ENCODE data around the gene NTNG1. TPM values are rescaled to one million over a fixed set of nuclear protein-coding genes. Genes with fewer than 3 reads are reported as not detected.
A peak's percentile ranks its signal among the peaks of the same experiment; 100 is the strongest.

Gene NTNG1
- total and polyA plus RNA-seq, 11 donors, result 4.6 TPM; not detected in 10

GRCh38 chr1:107474877-107475612 lies 334.2 kb downstream of the NTNG1 start:
- 33 to 51% (median 41%) methylated on average over 1 of the region's 1 CpG for WGBS, 4 donors
- H3K36me3 ChIP-seq, result no peaks in the 10 kb centered on the region
- TF ChIP-seq, protein P1, sequence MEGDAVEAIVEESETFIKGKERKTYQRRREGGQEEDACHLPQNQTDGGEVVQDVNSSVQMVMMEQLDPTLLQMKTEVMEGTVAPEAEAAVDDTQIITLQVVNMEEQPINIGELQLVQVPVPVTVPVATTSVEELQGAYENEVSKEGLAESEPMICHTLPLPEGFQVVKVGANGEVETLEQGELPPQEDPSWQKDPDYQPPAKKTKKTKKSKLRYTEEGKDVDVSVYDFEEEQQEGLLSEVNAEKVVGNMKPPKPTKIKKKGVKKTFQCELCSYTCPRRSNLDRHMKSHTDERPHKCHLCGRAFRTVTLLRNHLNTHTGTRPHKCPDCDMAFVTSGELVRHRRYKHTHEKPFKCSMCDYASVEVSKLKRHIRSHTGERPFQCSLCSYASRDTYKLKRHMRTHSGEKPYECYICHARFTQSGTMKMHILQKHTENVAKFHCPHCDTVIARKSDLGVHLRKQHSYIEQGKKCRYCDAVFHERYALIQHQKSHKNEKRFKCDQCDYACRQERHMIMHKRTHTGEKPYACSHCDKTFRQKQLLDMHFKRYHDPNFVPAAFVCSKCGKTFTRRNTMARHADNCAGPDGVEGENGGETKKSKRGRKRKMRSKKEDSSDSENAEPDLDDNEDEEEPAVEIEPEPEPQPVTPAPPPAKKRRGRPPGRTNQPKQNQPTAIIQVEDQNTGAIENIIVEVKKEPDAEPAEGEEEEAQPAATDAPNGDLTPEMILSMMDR (IDR thresholded peaks at IDR 0.05), result no peak
- no peak for TF ChIP-seq POLR2A (IDR thresholded peaks at IDR 0.05)
- ATAC-seq (no peak), DNase-seq (no peak)
- H3K4me1 ChIP-seq, result no peaks in the 10 kb centered on the region
- no peak overlapping the region for H3K27ac ChIP-seq
- no peak overlapping the region for H3K4me3 ChIP-seq
- peaks cover 0 to 21% (median 8%) of the 10 kb centered on the region in 9 donors for H3K27me3 ChIP-seq
- intact Hi-C loops (cut with DNase I), result no loop called here
- H3K9me3 ChIP-seq, result no peaks in the 10 kb centered on the region

DNA sequence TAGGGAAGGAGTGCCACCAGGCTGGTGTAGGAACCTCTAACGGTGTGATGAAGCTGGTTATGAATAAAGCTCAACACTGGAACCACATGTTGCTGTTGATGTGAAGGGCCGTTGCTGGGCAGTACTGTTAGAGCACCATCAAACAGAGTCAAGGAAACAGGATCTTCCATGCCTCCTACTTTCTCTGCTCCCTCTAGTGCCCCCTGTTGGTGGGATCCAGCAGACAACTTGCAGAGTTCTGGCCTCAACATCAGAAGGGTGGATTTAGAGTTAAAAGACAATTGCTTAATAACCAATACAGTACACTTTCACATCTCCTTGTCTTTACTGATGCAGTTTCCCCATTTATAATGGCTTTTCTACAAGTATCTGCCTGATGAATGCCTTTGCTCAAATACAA lies 336.4 kb downstream of the NTNG1 start:
- Histone ChIP-seq H3K27me3 (peaks cover 0 to 41% (median 20%) of the 10 kb centered on the region in 9 donors), H3K9me3 (no peaks in the 10 kb centered on the region), H3K27ac (no peak overlapping the region), H3K36me3 (no peaks in the 10 kb centered on the region), H3K4me1 (no peaks in the 10 kb centered on the region), H3K4me3 (no peak overlapping the region)
- WGBS, 4 donors, result 70 to 87% (median 79%) methylated on average over 2 of the region's 2 CpGs
- TF ChIP-seq, protein P1 (IDR thresholded peaks at IDR 0.05), result peak in 1 of 12 donors; percentile 15
- TF ChIP-seq POLR2A (IDR thresholded peaks at IDR 0.05), result no peak
- intact Hi-C loops (cut with DNase I), result no loop called here
- no peak for DNase-seq
- ATAC-seq, result no peak

DNA sequence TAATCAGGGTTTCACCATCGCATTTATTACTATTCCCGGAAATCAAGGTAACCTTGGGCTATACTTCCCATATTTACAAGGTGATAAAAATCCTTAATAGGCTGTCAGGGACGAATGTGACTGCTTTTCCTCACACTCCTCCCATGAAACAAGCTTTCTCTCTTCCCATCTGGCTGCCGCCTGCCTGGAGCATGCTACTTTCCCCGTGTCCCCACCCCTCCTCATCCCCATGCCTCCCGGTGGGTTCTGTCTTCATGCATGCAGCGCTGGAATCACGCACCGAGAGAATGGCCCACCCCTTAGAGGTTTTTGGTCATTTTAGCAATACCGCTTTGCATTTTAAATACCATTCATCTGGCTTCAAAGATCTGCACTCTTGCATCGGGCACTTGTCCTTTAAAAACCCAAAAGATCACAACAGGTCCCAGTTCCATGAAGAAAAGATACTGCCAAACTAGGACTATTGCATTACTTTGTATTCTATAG lies 339.1 kb downstream of the NTNG1 start:
- no peak for DNase-seq
- no peaks in the 10 kb centered on the region for H3K36me3 ChIP-seq
- H3K9me3 ChIP-seq, result no peaks in the 10 kb centered on the region
- peaks cover 0 to 44% (median 20%) of the 10 kb centered on the region in 9 donors for H3K27me3 ChIP-seq
- WGBS, 4 donors, result 44 to 67% (median 58%) methylated on average over 11 of the region's 11 CpGs
- no peak for ATAC-seq
- no peak overlapping the region for H3K27ac ChIP-seq
- H3K4me3 ChIP-seq, result no peak overlapping the region
- no peaks in the 10 kb centered on the region for H3K4me1 ChIP-seq
- TF ChIP-seq POLR2A (IDR thresholded peaks at IDR 0.05), result no peak
- TF ChIP-seq, protein P1 (IDR thresholded peaks at IDR 0.05), result no peak
- intact Hi-C loops (cut with DNase I), result no loop called here

- Histone ChIP-seq H3K4me3 (no peak overlapping the region), H3K9me3 (no peaks in the 10 kb centered on the region), H3K27ac (no peak overlapping the region), H3K4me1 (no peaks in the 10 kb centered on the region), H3K36me3 (no peaks in the 10 kb centered on the region), H3K27me3 (peaks cover 0 to 44% (median 20%) of the 10 kb centered on the region in 9 donors)
- ATAC-seq (peak in 1 of 4 donors; percentile 29), DNase-seq (no peak)
- 23 to 44% (median 30%) methylated on average over 25 to 37 of the region's 37 CpGs for WGBS, 4 donors
- intact Hi-C loops (cut with DNase I), result no loop called here
- TF ChIP-seq, protein P1 (IDR thresholded peaks at IDR 0.05), result no peak
- TF ChIP-seq POLR2A (IDR thresholded peaks at IDR 0.05), result no peak
These were observed 339.9 kb downstream of the NTNG1 start for GRCh38 chr1:107480548-107481415.
